A549 treated with ZK216348 at 1 μM for 4 hours (cell line): ENCODE measurements around the gene DDX23. TPM values are rescaled to one million over a fixed set of nuclear protein-coding genes. Genes with fewer than 3 reads are reported as not detected.

Experiments
- total RNA-seq: library from RNA; stranded (reverse); fragments of 200-300 nt; extraction: Qiagen RNA extraction; gene quantifications from 5 replicates; pipeline ENCODE4 v1.2.3, GENCODE V29; 2022; ENCODE audit warnings: low read depth

Gene DDX23
- 87.9 to 92.3 TPM (median 89.1 TPM) in 5 replicates for total RNA-seq

GRCh38 chr12:48851883-48852733, at the start of gene DDX23:
TSS of gene DDX23 (minus strand) at chr12:48852163. CDS start at chr12:48845782, 6,381 bp downstream.

GRCh38 chr12:48865281-48866051, 13.5 kb upstream of the DDX23 start, which contains the start of gene RND1:
TSS of gene RND1 (minus strand) at chr12:48865870. CDS start at chr12:48865767, 103 bp downstream.

GRCh38 chr12:48817873-48818830, 33.8 kb downstream of the DDX23 start, which contains the start of gene CACNB3:
TSS of gene CACNB3 (plus strand) at chr12:48818496. CDS start at chr12:48818930, 434 bp downstream.

GRCh38 chr12:48788854-48789775, 62.8 kb downstream of the DDX23 start, which contains the start of gene ADCY6:
TSS of gene ADCY6 (minus strand) at chr12:48789089. CDS start at chr12:48783434, 5,655 bp downstream.

Other genes starting within 250 kb of the DDX23 start
- gene KANSL2, start 169.9 kb downstream of the DDX23 start, total RNA-seq: 30.4 to 45.9 TPM (median 36.6 TPM) in 5 replicates
- gene CCNT1, start 135.5 kb downstream of the DDX23 start, total RNA-seq: 8.8 to 16.7 TPM (median 13.5 TPM) in 5 replicates
- 7.9 to 18.4 TPM (median 15.1 TPM) in 5 replicates for gene ADCY6, start 63.1 kb downstream of the DDX23 start, total RNA-seq
- gene CACNB3, start 33.7 kb downstream of the DDX23 start, total RNA-seq: 26.1 to 47.3 TPM (median 37.4 TPM) in 5 replicates
- 7.4 to 10.7 TPM (median 8.7 TPM) in 5 replicates for gene RND1, start 13.7 kb upstream of the DDX23 start, total RNA-seq
- gene FKBP11, start 73.3 kb upstream of the DDX23 start, total RNA-seq: 53.2 to 60.0 TPM (median 56.4 TPM) in 5 replicates
- gene ARF3, start 105.3 kb upstream of the DDX23 start, total RNA-seq: 136 to 160 TPM (median 157 TPM) in 5 replicates
- 1.6 to 2.8 TPM (median 2.0 TPM) in 5 replicates for gene WNT10B, start 119.6 kb upstream of the DDX23 start, total RNA-seq
- gene WNT1, start 126.2 kb upstream of the DDX23 start, total RNA-seq: 0.13 to 0.20 TPM in 2 of 5 replicates, not detected in the others
- gene DDN, start 147.2 kb upstream of the DDX23 start, total RNA-seq: 0.40 to 0.81 TPM (median 0.70 TPM) in 5 replicates
- 40.2 to 47.4 TPM (median 41.6 TPM) in 5 replicates for gene PRKAG1, start 166.6 kb upstream of the DDX23 start, total RNA-seq
- gene KMT2D, start 208.6 kb upstream of the DDX23 start, total RNA-seq: 34.2 to 45.1 TPM (median 39.5 TPM) in 5 replicates
- 2.8 to 4.8 TPM (median 4.3 TPM) in 5 replicates for gene RHEBL1, start 217.8 kb upstream of the DDX23 start, total RNA-seq
- gene DHH, start 242.6 kb upstream of the DDX23 start, total RNA-seq: not detected in 5 replicates